ENCODE results near the gene SETD7.
"Not testable (repeated sequence)": the region's sequence is repeated elsewhere in the genome, so short reads cannot be mapped to it uniquely, and the experiment has no call there.

The SETD7 gene

GRCh38 chr4:139509727-139510410, 46.1 kb downstream of the SETD7 start:
- DNase-seq (ENCODE audit: low spot score), result no peak

GRCh38 chr4:139508581-139509237, 47.3 kb downstream of the SETD7 start:
- DNase-seq (ENCODE audit: low spot score), result no peak

GRCh38 chr4:139506774-139507173, 49.2 kb downstream of the SETD7 start:
- DNase-seq (ENCODE audit: low spot score), result no peak

- no peak for DNase-seq (ENCODE audit: low spot score)
Measured at GRCh38 chr4:139503622-139504166, 52.3 kb downstream of the SETD7 start.

GRCh38 chr4:139501927-139502899, 53.8 kb downstream of the SETD7 start:
- no peak for DNase-seq (ENCODE audit: low spot score)

GRCh38 chr4:139501527-139501926, 54.5 kb downstream of the SETD7 start:
- DNase-seq (ENCODE audit: low spot score), result no peak

GRCh38 chr4:139501117-139501516, 54.9 kb downstream of the SETD7 start:
- no peak for DNase-seq (ENCODE audit: low spot score)

- no peak for DNase-seq (ENCODE audit: low spot score)
Measured at GRCh38 chr4:139499186-139499585, 56.8 kb downstream of the SETD7 start.

- DNase-seq (ENCODE audit: low spot score), result no peak
Measured at GRCh38 chr4:139493176-139493575, 62.8 kb downstream of the SETD7 start.

- no peak for DNase-seq (ENCODE audit: low spot score)
Measured at GRCh38 chr4:139492429-139492828, 63.6 kb downstream of the SETD7 start.

- no peak for DNase-seq (ENCODE audit: low spot score)
Measured at GRCh38 chr4:139489638-139490037, 66.4 kb downstream of the SETD7 start.

- no peak for DNase-seq (ENCODE audit: low spot score)
Measured at GRCh38 chr4:139488442-139488841, 67.6 kb downstream of the SETD7 start.

- DNase-seq (ENCODE audit: low spot score), result no peak
Measured at GRCh38 chr4:139484783-139485311, 71.2 kb downstream of the SETD7 start.

GRCh38 chr4:139483000-139483399, 73.0 kb downstream of the SETD7 start:
- no peak for DNase-seq (ENCODE audit: low spot score)

GRCh38 chr4:139481465-139481864, 74.6 kb downstream of the SETD7 start:
- no peak for DNase-seq (ENCODE audit: low spot score)

GRCh38 chr4:139476363-139476762, 79.7 kb downstream of the SETD7 start:
- DNase-seq (ENCODE audit: low spot score), result no peak

- no peak for DNase-seq (ENCODE audit: low spot score)
Measured at GRCh38 chr4:139472852-139473251, 83.2 kb downstream of the SETD7 start.

GRCh38 chr4:139470997-139471665, 84.9 kb downstream of the SETD7 start:
- DNase-seq (ENCODE audit: low spot score), result no peak

GRCh38 chr4:139470295-139470694, 85.7 kb downstream of the SETD7 start:
- no peak for DNase-seq (ENCODE audit: low spot score)

- no peak for DNase-seq (ENCODE audit: low spot score)
Measured at GRCh38 chr4:139469869-139470268, 86.2 kb downstream of the SETD7 start.

GRCh38 chr4:139469216-139469615, 86.8 kb downstream of the SETD7 start:
- no peak for DNase-seq (ENCODE audit: low spot score)

- DNase-seq (ENCODE audit: low spot score), result not testable (repeated sequence)
Measured at GRCh38 chr4:139468756-139469155, 87.3 kb downstream of the SETD7 start.

All from hepatic stellate cell (primary cell).